IMR-90 (cell line): Measurements from ENCODE around the gene ING5. TPM values are rescaled to one million over a fixed set of nuclear protein-coding genes. Genes with fewer than 3 reads are reported as not detected.

Experiments
- ATAC-seq: fragments of 200-7000 bp; cut with Tn5 transposase; 2 replicates; pipeline ENCODE4 v1.9.1; 2020; ENCODE audit warnings: low read depth, mild to moderate bottlenecking, moderate library complexity
- BruUV-seq: library from RNA; stranded (reverse); fragments of 400-500 nt; replicated peaks from 2 replicates; lab custom pipeline; 2021; lab: Mats Ljungman, UMichigan
- CTCF ChIA-PET: fragments of 300-600 bp; formaldehyde crosslinking; extraction: SDS; loops from one replicate; lab custom pipeline; 2021; ENCODE audit warnings: antibody characterized with exemption; lab: Yijun Ruan, JAX
- POLR2A ChIA-PET: fragments of 300-600 bp; sonication (Branson Sonifier 250); formaldehyde crosslinking; loops from one replicate; lab custom pipeline; 2022; ENCODE audit warnings: antibody characterized with exemption; ENCODE audit not compliant: unreplicated experiment; lab: Charles Lee
- DNase-seq: peaks from one replicate; pipeline ENCODE4 v3.0.0; 2013
- H2AFZ ChIP-seq: replicated peaks from 2 replicates; pipeline ENCODE3; 2013; ENCODE audit warnings: low read length, mild to moderate bottlenecking; ENCODE audit not compliant: poor library complexity
- H2AK5ac ChIP-seq: 2 replicates; pipeline ENCODE4 v1.6.1; 2013; ENCODE audit warnings: low read depth, low read length, inconsistent platforms
- H2AK9ac ChIP-seq: replicated peaks from 2 replicates; pipeline ENCODE3; 2013; ENCODE audit warnings: mild to moderate bottlenecking, low read depth, low read length, moderate library complexity; ENCODE audit not compliant: poor library complexity
- H2BK120ac ChIP-seq: 2 replicates; pipeline ENCODE4 v1.6.1; 2013; ENCODE audit warnings: low read depth, low read length, inconsistent platforms
- H2BK15ac ChIP-seq: 3 replicates; pipeline ENCODE4 v1.6.1; 2013; ENCODE audit warnings: low read depth, low read length, inconsistent platforms
- H2BK20ac ChIP-seq: 2 replicates; pipeline ENCODE4 v1.6.1; 2013; ENCODE audit warnings: low read depth, mild to moderate bottlenecking, inconsistent platforms, low read length, moderate library complexity
- H2BK5ac ChIP-seq: 2 replicates; pipeline ENCODE4 v1.6.1; 2013; ENCODE audit warnings: mild to moderate bottlenecking, low read depth, low read length, inconsistent platforms; ENCODE audit not compliant: poor library complexity, severe bottlenecking
- H3K14ac ChIP-seq: replicated peaks from 2 replicates; pipeline ENCODE4 v1.6.1; 2013; ENCODE audit warnings: low read depth, low read length, inconsistent platforms
- H3K18ac ChIP-seq: 2 replicates; pipeline ENCODE4 v1.6.1; 2013; ENCODE audit warnings: low read depth, low read length, control low read depth
- H3K23ac ChIP-seq: 2 replicates; pipeline ENCODE4 v1.6.1; 2013; ENCODE audit warnings: low read depth, low read length, inconsistent platforms
- H3K27ac ChIP-seq: 2 replicates; pipeline ENCODE4 v1.5.1; 2013; ENCODE audit warnings: mild to moderate bottlenecking, control low read depth, low read length; ENCODE audit not compliant: insufficient read depth
- H3K27me3 ChIP-seq: 2 replicates; pipeline ENCODE4 v1.6.1; 2013; ENCODE audit warnings: low read length; ENCODE audit not compliant: control insufficient read depth, insufficient read depth
- H3K36me3 ChIP-seq: 2 replicates; pipeline ENCODE4 v1.6.1; 2013; ENCODE audit warnings: low read length, mixed read lengths; ENCODE audit not compliant: control insufficient read depth, insufficient read depth
- H3K4ac ChIP-seq: 2 replicates; pipeline ENCODE4 v1.6.1; 2013; ENCODE audit warnings: low read depth, low read length, inconsistent platforms
- H3K4me1 ChIP-seq: 2 replicates; pipeline ENCODE4 v1.6.1; 2013; ENCODE audit warnings: low read length, mixed read lengths; ENCODE audit not compliant: control insufficient read depth, insufficient read depth
- H3K4me2 ChIP-seq: 2 replicates; pipeline ENCODE4 v1.6.1; 2013; ENCODE audit warnings: low read depth, mild to moderate bottlenecking, control low read depth, low read length, moderate library complexity
- H3K4me3 ChIP-seq: 2 replicates; pipeline ENCODE4 v1.5.1; 2013; ENCODE audit warnings: low read depth, mild to moderate bottlenecking, control low read depth, low read length, moderate library complexity; ENCODE audit not compliant: insufficient read depth
- H3K56ac ChIP-seq: 2 replicates; pipeline ENCODE4 v1.6.1; 2013; ENCODE audit warnings: low read length, inconsistent platforms; ENCODE audit not compliant: insufficient read depth; ENCODE audit errors: extremely low read depth
- H3K79me1 ChIP-seq, 2 experiments: 2 replicates each; pipeline ENCODE4 v1.6.1; 2013; ENCODE audit warnings: low read length in 2 of 2, inconsistent platforms in 1 of 2, low read depth in 1 of 2
- H3K9ac ChIP-seq: 2 replicates; pipeline ENCODE4 v1.6.1; 2013; ENCODE audit warnings: low read depth, low read length, control low read depth
- H3K9me1 ChIP-seq: 2 replicates; pipeline ENCODE4 v1.6.1; 2013; ENCODE audit warnings: low read length, inconsistent platforms; ENCODE audit not compliant: insufficient read depth
- H3K9me3 ChIP-seq: 2 replicates; pipeline ENCODE4 v1.6.1; 2013; ENCODE audit warnings: low read length; ENCODE audit not compliant: control insufficient read depth, insufficient read depth
- H4K20me1 ChIP-seq: 2 replicates; pipeline ENCODE4 v1.6.1; 2013; ENCODE audit warnings: low read length, inconsistent platforms; ENCODE audit not compliant: insufficient read depth
- H4K5ac ChIP-seq: 2 replicates; pipeline ENCODE4 v1.6.1; 2013; ENCODE audit warnings: mild to moderate bottlenecking, low read depth, low read length, control low read depth
- H4K8ac ChIP-seq, 2 experiments: 2 replicates each; pipeline ENCODE4 v1.6.1; 2013; ENCODE audit warnings: low read depth in 2 of 2, low read length in 2 of 2, control low read depth in 1 of 2, inconsistent platforms in 1 of 2
- H4K91ac ChIP-seq: 2 replicates; pipeline ENCODE4 v1.6.1; 2013; ENCODE audit warnings: low read depth, low read length, inconsistent platforms; ENCODE audit not compliant: insufficient read depth
- CEBPB ChIP-seq: IDR thresholded peaks from 2 replicates; pipeline ENCODE4 v1.6.1; 2012; ENCODE audit warnings: low read depth, low read length, improper control_type of control experiment
- CHD1 ChIP-seq: IDR thresholded peaks from 2 replicates; pipeline ENCODE4 v1.6.1; 2012; ENCODE audit warnings: low read depth, low read length, improper control_type of control experiment
- FOS ChIP-seq: fragments of 150-350 bp; IDR thresholded peaks from 2 replicates; pipeline ENCODE4 v1.6.1; 2016; ENCODE audit warnings: low read depth, low read length
- MAFK ChIP-seq: IDR thresholded peaks from 2 replicates; pipeline ENCODE4 v1.6.1; 2012; ENCODE audit warnings: low read depth, low read length, improper control_type of control experiment
- MAZ ChIP-seq: IDR thresholded peaks from 2 replicates; pipeline ENCODE4 v1.6.1; 2012; ENCODE audit warnings: low read depth, mild to moderate bottlenecking, low read length, improper control_type of control experiment, moderate library complexity, borderline replicate concordance
- MXI1 ChIP-seq: IDR thresholded peaks from 2 replicates; pipeline ENCODE4 v1.6.1; 2012; ENCODE audit warnings: low read depth, mild to moderate bottlenecking, low read length, moderate library complexity, borderline replicate concordance
- NFE2L2 ChIP-seq: fragments of 150-350 bp; IDR thresholded peaks from 2 replicates; pipeline ENCODE4 v1.6.1; 2016; ENCODE audit warnings: low read depth, mild to moderate bottlenecking, low read length
- POLR2A ChIP-seq: IDR thresholded peaks from 2 replicates; pipeline ENCODE4 v1.6.1; 2012; ENCODE audit warnings: mild to moderate bottlenecking, low read depth, low read length
- RAD21 ChIP-seq: IDR thresholded peaks from 2 replicates; pipeline ENCODE4 v1.6.1; 2012; ENCODE audit warnings: low read length, improper control_type of control experiment
- RFX5 ChIP-seq: IDR thresholded peaks from 2 replicates; pipeline ENCODE4 v1.8.0; 2012; ENCODE audit warnings: low read depth, mild to moderate bottlenecking, low read length, moderate library complexity
- SMC3 ChIP-seq: fragments of 150-350 bp; IDR thresholded peaks from 2 replicates; pipeline ENCODE4 v1.6.1; 2016; ENCODE audit warnings: low read depth, mild to moderate bottlenecking, antibody characterized with exemption, low read length, moderate library complexity
- WGBS, 2 experiments: methylation state at CpG; one replicate each; pipeline versions ENCODE4 v1.1.5 to v1.1.7; 2013; ENCODE audit warnings: missing lambda C conversion rate in 2 of 2; ENCODE audit not compliant: insufficient read length in 1 of 2; ENCODE audit errors: extremely low coverage in 2 of 2; 5-methylcytosine and 5-hydroxymethylcytosine counted together
- dilution Hi-C: fragments of 300-500 bp; cut with HindIII; formaldehyde crosslinking; loops from one replicate; pipeline ENCODE4 v1.14.3; 2018; ENCODE audit warnings: low sequenced_read_pairs; ENCODE audit not compliant: unreplicated experiment
- in situ Hi-C: fragments of 300-500 bp; cut with MboI; formaldehyde crosslinking; loops from 3 replicates; pipeline ENCODE4 v1.14.3; 2019; ENCODE audit warnings: low sequenced_read_pairs, inconsistent platforms, mixed read lengths
- intact Hi-C: fragments of 100-400 bp; cut with micrococcal nuclease; formaldehyde crosslinking; loops from 2 replicates; pipeline ENCODE4 v1.10.0; 2022
- polyA plus RNA-seq, 3 experiments: library from polyadenylated mRNA; depleted of rRNA; stranded (reverse); fragments of >200 nt; gene quantifications; 2 replicates each; pipeline ENCODE4 v1.2.3, GENCODE V29; 2012; ENCODE audit warnings: low replicate concordance in 1 of 3
- total RNA-seq: library from RNA; depleted of rRNA; stranded (reverse); fragments of >200 nt; gene quantifications from 2 replicates; pipeline ENCODE4 v1.2.3, GENCODE V29; 2012
- TF ChIP-seq, protein P1 (sequence below): fragments of 150-350 bp; IDR thresholded peaks from 2 replicates; pipeline ENCODE4 v1.6.1; 2017; ENCODE audit warnings: mild to moderate bottlenecking, antibody characterized with exemption, low read length, low read depth
- TF ChIP-seq, protein P2 (sequence below): conservative IDR thresholded peaks from 2 replicates; pipeline ENCODE4 v1.5.1; 2012; ENCODE audit warnings: mild to moderate bottlenecking, low read depth, low read length, improper control_type of control experiment
- TF ChIP-seq, protein P3 (sequence below): fragments of 150-350 bp; IDR thresholded peaks from 2 replicates; pipeline ENCODE4 v1.6.1; 2016; ENCODE audit warnings: low read depth, mild to moderate bottlenecking, low read length, moderate library complexity, borderline replicate concordance

Gene ING5
- total and polyA plus RNA-seq, 2 of the 4 experiments (the other 2 are of a cell fraction), result 36.1 to 38.9 TPM

DNA sequence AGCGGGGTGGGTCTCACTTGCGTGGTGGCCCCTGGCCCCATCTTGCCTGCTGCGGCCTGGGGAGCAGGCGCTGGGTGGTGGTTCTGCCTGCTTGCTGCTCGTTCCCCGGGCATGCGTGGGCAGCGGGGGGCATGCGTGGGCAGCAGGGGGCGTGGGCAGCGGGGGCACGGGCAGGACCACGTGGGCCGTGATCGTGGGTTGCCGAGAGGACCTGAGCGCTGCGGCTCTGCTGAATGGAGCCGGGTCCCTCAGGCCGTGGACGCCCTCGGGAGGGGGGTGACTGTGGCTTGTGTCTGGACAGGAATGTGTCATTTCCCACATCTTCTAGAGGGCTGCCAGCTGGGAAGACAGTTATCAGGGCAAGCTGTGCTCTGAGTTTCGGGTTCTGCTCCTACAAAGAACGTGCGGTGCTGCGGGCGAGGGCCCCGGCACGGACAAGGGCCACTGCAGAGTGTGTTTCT lies 66.4 kb downstream of the ING5 start:
- no peak overlapping the region for H3K56ac ChIP-seq
- H3K79me1 ChIP-seq, result no peaks in the 10 kb centered on the region
- no peaks in the 10 kb centered on the region for H3K27me3 ChIP-seq
- H3K4me3 ChIP-seq, result no peak overlapping the region
- H3K4me2 ChIP-seq, result no peak overlapping the region
- 88% methylated on average over 11 of the region's 29 CpGs; no CpG with 5 or more reads in 1 of the 2 experiments for WGBS, 2 experiments
- in situ Hi-C loops, result no loop called here
- H2BK120ac ChIP-seq, result no peak overlapping the region
- dilution Hi-C loops, result no loop called here
- DNase-seq (no peak), ATAC-seq (no peak)
- no peak overlapping the region for H4K8ac ChIP-seq
- no peak overlapping the region for H3K23ac ChIP-seq
- peaks cover 6% of the 10 kb centered on the region; the same call in 1 of the 2 replicates for H3K4me1 ChIP-seq
- no peak overlapping the region for H2BK20ac ChIP-seq
- no peak overlapping the region for H2AK9ac ChIP-seq
- no peak overlapping the region for H4K5ac ChIP-seq
- H2AFZ ChIP-seq, result no peak overlapping the region
- no peaks in the 10 kb centered on the region for H3K9me3 ChIP-seq
- intact Hi-C loops, result no loop called here
- H3K4ac ChIP-seq, result no peak overlapping the region
- ChIA-PET POLR2A (no interaction called here), CTCF (interaction anchor here (0.7 kb wide), 1 partner anchor 110 kb away, joined by 5 read pairs; no protein-coding TSS in a partner anchor)
- no peak overlapping the region for H2BK5ac ChIP-seq
- H3K18ac ChIP-seq, result no peak overlapping the region
- no peaks in the 10 kb centered on the region for H3K9me1 ChIP-seq
- H2BK15ac ChIP-seq, result no peak overlapping the region
- peaks cover 11% of the 10 kb centered on the region for H3K36me3 ChIP-seq
- TF ChIP-seq RFX5 (no peak), POLR2A (no peak), RAD21 (no peak), NFE2L2 (no peak), FOS (no peak), MAZ (no peak), SMC3 (no peak), CEBPB (no peak), CHD1 (no peak), MXI1 (no peak), MAFK (no peak)
- TF ChIP-seq, protein P1, sequence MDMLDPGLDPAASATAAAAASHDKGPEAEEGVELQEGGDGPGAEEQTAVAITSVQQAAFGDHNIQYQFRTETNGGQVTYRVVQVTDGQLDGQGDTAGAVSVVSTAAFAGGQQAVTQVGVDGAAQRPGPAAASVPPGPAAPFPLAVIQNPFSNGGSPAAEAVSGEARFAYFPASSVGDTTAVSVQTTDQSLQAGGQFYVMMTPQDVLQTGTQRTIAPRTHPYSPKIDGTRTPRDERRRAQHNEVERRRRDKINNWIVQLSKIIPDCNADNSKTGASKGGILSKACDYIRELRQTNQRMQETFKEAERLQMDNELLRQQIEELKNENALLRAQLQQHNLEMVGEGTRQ, result no peak
- TF ChIP-seq, protein P2, sequence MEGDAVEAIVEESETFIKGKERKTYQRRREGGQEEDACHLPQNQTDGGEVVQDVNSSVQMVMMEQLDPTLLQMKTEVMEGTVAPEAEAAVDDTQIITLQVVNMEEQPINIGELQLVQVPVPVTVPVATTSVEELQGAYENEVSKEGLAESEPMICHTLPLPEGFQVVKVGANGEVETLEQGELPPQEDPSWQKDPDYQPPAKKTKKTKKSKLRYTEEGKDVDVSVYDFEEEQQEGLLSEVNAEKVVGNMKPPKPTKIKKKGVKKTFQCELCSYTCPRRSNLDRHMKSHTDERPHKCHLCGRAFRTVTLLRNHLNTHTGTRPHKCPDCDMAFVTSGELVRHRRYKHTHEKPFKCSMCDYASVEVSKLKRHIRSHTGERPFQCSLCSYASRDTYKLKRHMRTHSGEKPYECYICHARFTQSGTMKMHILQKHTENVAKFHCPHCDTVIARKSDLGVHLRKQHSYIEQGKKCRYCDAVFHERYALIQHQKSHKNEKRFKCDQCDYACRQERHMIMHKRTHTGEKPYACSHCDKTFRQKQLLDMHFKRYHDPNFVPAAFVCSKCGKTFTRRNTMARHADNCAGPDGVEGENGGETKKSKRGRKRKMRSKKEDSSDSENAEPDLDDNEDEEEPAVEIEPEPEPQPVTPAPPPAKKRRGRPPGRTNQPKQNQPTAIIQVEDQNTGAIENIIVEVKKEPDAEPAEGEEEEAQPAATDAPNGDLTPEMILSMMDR, result no peak
- TF ChIP-seq, protein P3, sequence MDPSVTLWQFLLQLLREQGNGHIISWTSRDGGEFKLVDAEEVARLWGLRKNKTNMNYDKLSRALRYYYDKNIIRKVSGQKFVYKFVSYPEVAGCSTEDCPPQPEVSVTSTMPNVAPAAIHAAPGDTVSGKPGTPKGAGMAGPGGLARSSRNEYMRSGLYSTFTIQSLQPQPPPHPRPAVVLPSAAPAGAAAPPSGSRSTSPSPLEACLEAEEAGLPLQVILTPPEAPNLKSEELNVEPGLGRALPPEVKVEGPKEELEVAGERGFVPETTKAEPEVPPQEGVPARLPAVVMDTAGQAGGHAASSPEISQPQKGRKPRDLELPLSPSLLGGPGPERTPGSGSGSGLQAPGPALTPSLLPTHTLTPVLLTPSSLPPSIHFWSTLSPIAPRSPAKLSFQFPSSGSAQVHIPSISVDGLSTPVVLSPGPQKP, result no peak
- no peak overlapping the region for H3K9ac ChIP-seq
- no TSS peak for BruUV-seq
- H3K27ac ChIP-seq, result no peak overlapping the region
- no peak overlapping the region for H2AK5ac ChIP-seq
- H4K91ac ChIP-seq, result no peak overlapping the region
- H4K20me1 ChIP-seq, result no peaks in the 10 kb centered on the region; the same call in 1 of the 2 replicates
- no peak overlapping the region for H3K14ac ChIP-seq
